Fibroblast of the aortic adventitia (primary cell): ENCODE measurements around the gene CDCA5. TPM values are rescaled to one million over a fixed set of nuclear protein-coding genes. Genes with fewer than 3 reads are reported as not detected.
A peak's percentile ranks its signal among the peaks of the same experiment; 100 is the strongest.

Experiments
- DNase-seq: peaks from one replicate; pipeline ENCODE4 v3.0.0-alpha.2; 2010; ENCODE audit warnings: low read depth
- H3K4me3 ChIP-seq: 2 replicates; pipeline ENCODE4 v1.5.1; 2011; ENCODE audit warnings: low read depth, mild to moderate bottlenecking, control low read depth, low read length, moderate library complexity
- CTCF ChIP-seq: IDR thresholded peaks from 2 replicates; pipeline ENCODE4 v1.5.1; 2011; ENCODE audit warnings: mild to moderate bottlenecking, low read length, control low read depth, inconsistent platforms; ENCODE audit not compliant: insufficient read depth
- total RNA-seq: library from RNA; depleted of rRNA; stranded (reverse); fragments of >200 nt; gene quantifications from 2 replicates; pipeline ENCODE4 v1.2.3, GENCODE V29; 2012; ENCODE audit warnings: low replicate concordance

CDCA5 gene
- total RNA-seq, 1 donor = 19.3 TPM

GRCh38 chr11:65108469-65109123, 24.8 kb upstream of the CDCA5 start:
- no peak overlapping the region for H3K4me3 ChIP-seq
- no peak for TF ChIP-seq CTCF
- no peak for DNase-seq

- no peak for TF ChIP-seq CTCF
Measured at GRCh38 chr11:65107751-65108468, 24.1 kb upstream of the CDCA5 start.

GRCh38 chr11:65107078-65107477, 23.2 kb upstream of the CDCA5 start:
- no peak for TF ChIP-seq CTCF
- no peak for DNase-seq
- H3K4me3 ChIP-seq = no peak overlapping the region

More at GRCh38 chr11:65107751-65108468, 24.1 kb upstream of the CDCA5 start:
- DNase-seq = no peak
- H3K4me3 ChIP-seq = no peak overlapping the region

DNA sequence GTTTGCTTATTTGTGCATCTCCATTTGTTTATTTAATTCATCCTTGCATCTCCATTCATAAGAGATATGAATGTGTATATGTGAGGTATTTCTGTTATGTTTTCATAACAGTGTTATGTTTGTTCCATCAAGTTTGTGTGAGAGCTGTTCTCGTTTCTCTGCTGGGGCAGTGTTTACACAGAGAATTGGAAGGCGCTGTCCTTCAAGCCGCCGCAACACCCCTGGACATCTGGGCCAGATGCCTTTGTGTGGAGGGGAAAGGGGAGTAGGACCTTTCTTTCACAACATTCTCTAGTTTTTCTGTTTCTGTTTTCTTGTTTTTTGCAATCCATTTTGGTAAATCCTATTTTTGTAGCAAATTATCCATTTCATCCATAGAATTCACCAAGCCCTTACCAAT, 20.8 kb upstream of the CDCA5 start:
- no peak overlapping the region for H3K4me3 ChIP-seq
- TF ChIP-seq CTCF = no peak
- DNase-seq = no peak

DNA sequence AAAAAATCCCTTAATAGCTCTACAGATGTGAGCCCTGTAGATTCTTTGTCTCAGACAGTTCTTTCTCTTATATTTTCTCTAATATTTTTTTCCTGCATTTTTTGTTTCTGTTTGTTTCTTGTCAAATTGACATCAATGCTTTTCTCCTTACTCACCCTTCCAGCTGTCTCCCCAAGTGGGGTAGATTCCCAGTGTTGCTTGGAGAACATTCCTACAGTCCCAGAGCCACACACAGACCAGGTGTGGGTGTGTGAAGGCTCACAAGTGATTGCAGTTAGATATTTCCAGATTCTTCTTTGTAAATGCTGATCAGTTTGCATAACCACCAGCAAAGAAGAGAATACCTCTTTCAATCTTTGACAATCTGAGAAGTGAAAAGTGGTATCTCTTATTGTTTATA, 19.6 kb upstream of the CDCA5 start:
- H3K4me3 ChIP-seq = no peak overlapping the region
- no peak for TF ChIP-seq CTCF
- no peak for DNase-seq

GRCh38 chr11:65102142-65103095, 18.6 kb upstream of the CDCA5 start:
- peak; percentile 41 for DNase-seq
- H3K4me3 ChIP-seq = no peak overlapping the region
- TF ChIP-seq CTCF = no peak
